HepG2 (cell line): ENCODE results near the gene PPP1R18. TPM values are rescaled to one million over a fixed set of nuclear protein-coding genes. Genes with fewer than 3 reads are reported as not detected.

ENCODE experiments used
- ATAD3A ChIP-seq: sonication (generic); formaldehyde crosslinking; IDR thresholded peaks from 2 replicates; pipeline ENCODE4 v1.4.0; 2020; ENCODE audit warnings: missing genetic modification reagents
- BCL6 ChIP-seq: IDR thresholded peaks from 2 replicates; pipeline ENCODE4 v1.6.1; 2016; ENCODE audit warnings: missing genetic modification reagents, missing compliant biosample characterization
- GTF2F1 ChIP-seq: fragments of 150-350 bp; IDR thresholded peaks from 2 replicates; pipeline ENCODE4 v1.6.1; 2014; ENCODE audit warnings: low read length
- MTA1 ChIP-seq: sonication (generic); formaldehyde crosslinking; IDR thresholded peaks from 2 replicates; pipeline ENCODE4 v1.4.0; 2020; ENCODE audit warnings: missing genetic modification reagents, mild to moderate bottlenecking, borderline replicate concordance
- MYNN ChIP-seq: sonication (generic); formaldehyde crosslinking; IDR thresholded peaks from 2 replicates; pipeline ENCODE4 v1.4.0; 2020; ENCODE audit warnings: mild to moderate bottlenecking, low read depth, missing genetic modification reagents
- NFKBIZ ChIP-seq: IDR thresholded peaks from 2 replicates; pipeline ENCODE4 v1.6.1; 2018; ENCODE audit warnings: missing genetic modification reagents, missing compliant biosample characterization
- NR2F1 ChIP-seq, 2 experiments: fragments of 450-650 bp in 1 of 2; formaldehyde crosslinking in 1 of 2; IDR thresholded peaks; 2 replicates each; pipeline versions ENCODE4 v1.5.0 to v1.6.1; 2016 to 2020; ENCODE audit warnings: mild to moderate bottlenecking in 1 of 2, missing compliant biosample characterization in 1 of 2, missing genetic modification reagents in 1 of 2, moderate library complexity in 1 of 2
- SALL1 ChIP-seq: sonication (generic); formaldehyde crosslinking; IDR thresholded peaks from 2 replicates; pipeline ENCODE4 v1.8.0; 2022; ENCODE audit warnings: mild to moderate bottlenecking, missing genetic modification reagents
- SNRNP70 ChIP-seq: fragments of 200-400 bp; formaldehyde crosslinking; IDR thresholded peaks from 2 replicates; pipeline ENCODE4 v1.6.1; 2017; ENCODE audit warnings: mild to moderate bottlenecking, low read depth, low read length, moderate library complexity
- SRF ChIP-seq: IDR thresholded peaks from 2 replicates; pipeline ENCODE4 v1.6.1; 2011; ENCODE audit warnings: mild to moderate bottlenecking, low read depth, low read length, moderate library complexity
- STAT5B ChIP-seq: sonication (generic); formaldehyde crosslinking; IDR thresholded peaks from 2 replicates; pipeline ENCODE4 v1.4.0; 2020; ENCODE audit warnings: missing genetic modification reagents
- XBP1 ChIP-seq: sonication (generic); formaldehyde crosslinking; IDR thresholded peaks from 2 replicates; pipeline ENCODE4 v1.5.0; 2020; ENCODE audit warnings: missing genetic modification reagents
- ZNF160 ChIP-seq: sonication (generic); formaldehyde crosslinking; IDR thresholded peaks from 2 replicates; pipeline ENCODE4 v1.8.0; 2022; ENCODE audit warnings: mild to moderate bottlenecking, inconsistent platforms, missing genetic modification reagents
- ZNF563 ChIP-seq: sonication (generic); formaldehyde crosslinking; IDR thresholded peaks from 2 replicates; pipeline ENCODE4 v1.8.0; 2022; ENCODE audit warnings: mild to moderate bottlenecking, moderate library complexity, missing genetic modification reagents
- polyA plus RNA-seq, 8 experiments: library from polyadenylated mRNA; depleted of rRNA in 3 of 8; stranded (reverse) in 7 of 8; unstranded in 1 of 8; fragments of >200 nt; fragmentation: Illumina TruSeq in 4 of 8; extraction: Trizol in 4 of 8; gene quantifications; 2 replicates each; pipeline versions ENCODE4 v1.2.1 to v1.2.3, GENCODE V29; 2011 to 2016; ENCODE audit warnings: low read depth in 4 of 8, missing spikeins in 1 of 8, mixed read lengths in 1 of 8; ENCODE audit not compliant: insufficient read depth in 1 of 8
- total RNA-seq, 5 experiments: library from RNA; depleted of rRNA; stranded (reverse); fragments of >200 nt; fragmentation: Illumina TruSeq; extraction: Trizol; gene quantifications; 2 replicates each; pipeline ENCODE4 v1.2.3, GENCODE V29; 2016; ENCODE audit warnings: low read depth in 1 of 5
- TF ChIP-seq, protein P1 (sequence below): sonication (generic); formaldehyde crosslinking; IDR thresholded peaks from 2 replicates; pipeline ENCODE4 v1.4.0; 2020; ENCODE audit warnings: missing genetic modification reagents, mild to moderate bottlenecking, borderline replicate concordance
- TF ChIP-seq, protein P2 (sequence below): sonication (generic); formaldehyde crosslinking; IDR thresholded peaks from 2 replicates; pipeline ENCODE4 v1.4.0; 2020; ENCODE audit warnings: mild to moderate bottlenecking, missing genetic modification reagents
- TF ChIP-seq, protein P3 (sequence below): sonication (generic); formaldehyde crosslinking; IDR thresholded peaks from 2 replicates; pipeline ENCODE4 v1.4.0; 2020; ENCODE audit warnings: mild to moderate bottlenecking, missing genetic modification reagents, borderline replicate concordance

PPP1R18 gene
- total and polyA plus RNA-seq, 2 of the 13 experiments (the other 11 are each of a cell fraction or from before 2014, with no cell fraction given), result 4.9 to 9.2 TPM

DNA sequence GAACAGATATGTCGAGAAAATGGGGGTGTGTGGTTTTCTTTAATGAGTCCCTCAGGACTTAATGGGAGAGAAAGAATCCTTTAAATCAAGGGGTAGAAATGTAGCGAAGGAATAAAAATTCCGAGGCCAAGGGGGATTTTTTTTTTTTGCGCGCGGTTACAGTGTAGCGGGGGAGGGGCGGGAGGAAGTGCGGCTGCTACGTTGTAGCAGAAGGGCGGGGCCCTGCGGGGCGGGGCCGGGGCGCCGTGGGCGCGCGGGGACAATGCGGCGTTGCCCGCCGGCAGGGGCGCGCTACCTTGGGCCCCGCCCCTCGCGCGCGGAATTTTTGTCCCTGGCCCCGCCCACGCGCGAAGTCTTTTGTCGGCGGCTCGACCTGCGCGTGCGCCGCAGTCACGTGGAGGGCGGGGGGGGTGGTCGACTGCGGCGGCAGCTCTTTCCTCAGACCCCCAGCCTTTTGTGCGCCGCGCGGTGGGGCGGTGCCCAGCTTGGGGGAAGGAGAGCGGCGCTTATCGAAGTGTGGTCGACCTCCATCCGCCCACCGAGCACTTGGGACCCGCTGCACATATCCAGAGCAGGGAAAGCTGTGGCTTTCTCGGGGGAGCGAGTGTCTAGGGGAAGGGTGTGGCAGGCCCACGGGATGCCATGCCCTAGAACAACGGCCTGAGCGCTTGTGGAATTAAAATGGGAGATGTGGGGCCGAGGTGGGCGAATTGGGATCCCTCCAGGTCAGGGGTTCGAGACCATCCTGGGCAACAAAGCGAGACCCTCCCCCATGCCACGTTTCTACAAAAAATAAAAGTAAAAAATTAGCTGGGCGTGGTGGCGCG, 35.0 kb upstream of the PPP1R18 start (continued):
- TF ChIP-seq, protein P1, sequence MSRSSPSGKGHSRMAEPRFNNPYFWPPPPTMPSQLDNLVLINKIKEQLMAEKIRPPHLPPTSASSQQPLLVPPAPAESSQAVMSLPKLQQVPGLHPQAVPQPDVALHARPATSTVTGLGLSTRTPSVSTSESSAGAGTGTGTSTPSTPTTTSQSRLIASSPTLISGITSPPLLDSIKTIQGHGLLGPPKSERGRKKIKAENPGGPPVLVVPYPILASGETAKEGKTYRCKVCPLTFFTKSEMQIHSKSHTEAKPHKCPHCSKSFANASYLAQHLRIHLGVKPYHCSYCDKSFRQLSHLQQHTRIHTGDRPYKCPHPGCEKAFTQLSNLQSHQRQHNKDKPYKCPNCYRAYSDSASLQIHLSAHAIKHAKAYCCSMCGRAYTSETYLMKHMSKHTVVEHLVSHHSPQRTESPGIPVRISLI (CRISPR knock-in tag), result peak; percentile 90
- TF ChIP-seq, protein P2, sequence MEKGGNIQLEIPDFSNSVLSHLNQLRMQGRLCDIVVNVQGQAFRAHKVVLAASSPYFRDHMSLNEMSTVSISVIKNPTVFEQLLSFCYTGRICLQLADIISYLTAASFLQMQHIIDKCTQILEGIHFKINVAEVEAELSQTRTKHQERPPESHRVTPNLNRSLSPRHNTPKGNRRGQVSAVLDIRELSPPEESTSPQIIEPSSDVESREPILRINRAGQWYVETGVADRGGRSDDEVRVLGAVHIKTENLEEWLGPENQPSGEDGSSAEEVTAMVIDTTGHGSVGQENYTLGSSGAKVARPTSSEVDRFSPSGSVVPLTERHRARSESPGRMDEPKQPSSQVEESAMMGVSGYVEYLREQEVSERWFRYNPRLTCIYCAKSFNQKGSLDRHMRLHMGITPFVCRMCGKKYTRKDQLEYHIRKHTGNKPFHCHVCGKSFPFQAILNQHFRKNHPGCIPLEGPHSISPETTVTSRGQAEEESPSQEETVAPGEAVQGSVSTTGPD (CRISPR knock-in tag), result no peak
- TF ChIP-seq SNRNP70, result no peak
- TF ChIP-seq ZNF160 (CRISPR knock-in tag), result peak; percentile 70
- peak; percentile 48; the same call in 1 of the 2 replicates for TF ChIP-seq NFKBIZ (CRISPR knock-in tag)
- 0 out of 2 replicates have a peak, but pooled peaks have one; percentile 16 for TF ChIP-seq BCL6 (CRISPR knock-in tag)
- TF ChIP-seq ATAD3A (CRISPR knock-in tag), result no peak
- no peak for TF ChIP-seq GTF2F1
- no peak for TF ChIP-seq ZNF563 (CRISPR knock-in tag)
- TF ChIP-seq, protein P3, sequence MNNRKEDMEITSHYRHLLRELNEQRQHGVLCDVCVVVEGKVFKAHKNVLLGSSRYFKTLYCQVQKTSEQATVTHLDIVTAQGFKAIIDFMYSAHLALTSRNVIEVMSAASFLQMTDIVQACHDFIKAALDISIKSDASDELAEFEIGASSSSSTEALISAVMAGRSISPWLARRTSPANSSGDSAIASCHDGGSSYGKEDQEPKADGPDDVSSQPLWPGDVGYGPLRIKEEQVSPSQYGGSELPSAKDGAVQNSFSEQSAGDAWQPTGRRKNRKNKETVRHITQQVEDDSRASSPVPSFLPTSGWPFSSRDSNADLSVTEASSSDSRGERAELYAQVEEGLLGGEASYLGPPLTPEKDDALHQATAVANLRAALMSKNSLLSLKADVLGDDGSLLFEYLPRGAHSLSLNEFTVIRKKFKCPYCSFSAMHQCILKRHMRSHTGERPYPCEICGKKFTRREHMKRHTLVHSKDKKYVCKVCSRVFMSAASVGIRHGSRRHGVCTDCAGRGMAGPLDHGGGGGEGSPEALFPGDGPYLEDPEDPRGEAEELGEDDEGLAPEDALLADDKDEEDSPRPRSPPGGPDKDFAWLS (CRISPR knock-in tag), result no peak
- peak; percentile 54; the same call in 1 of the 2 replicates for TF ChIP-seq MTA1 (CRISPR knock-in tag)
- 0 out of 2 replicates have a peak, but pooled peaks have one; percentile 65 for TF ChIP-seq STAT5B (CRISPR knock-in tag)
- TF ChIP-seq SRF, result no peak
- no peak for TF ChIP-seq NR2F1 (CRISPR knock-in tag; IDR thresholded peaks at IDR 0.05)
- no peak for TF ChIP-seq XBP1 (CRISPR knock-in tag)
- peak; percentile 57; the same call in 1 of the 2 replicates for TF ChIP-seq MYNN (CRISPR knock-in tag)
- TF ChIP-seq SALL1 (CRISPR knock-in tag), result peak; percentile 86
- TF ChIP-seq, all 625 proteins: peak for 262
